Measurements from ENCODE around the gene USP16. TPM values are rescaled to one million over a fixed set of nuclear protein-coding genes. Genes with fewer than 3 reads are reported as not detected.

USP16 gene
- total RNA-seq, 2 donors from 2014 or later = 38.4 to 46.6 TPM

DNA sequence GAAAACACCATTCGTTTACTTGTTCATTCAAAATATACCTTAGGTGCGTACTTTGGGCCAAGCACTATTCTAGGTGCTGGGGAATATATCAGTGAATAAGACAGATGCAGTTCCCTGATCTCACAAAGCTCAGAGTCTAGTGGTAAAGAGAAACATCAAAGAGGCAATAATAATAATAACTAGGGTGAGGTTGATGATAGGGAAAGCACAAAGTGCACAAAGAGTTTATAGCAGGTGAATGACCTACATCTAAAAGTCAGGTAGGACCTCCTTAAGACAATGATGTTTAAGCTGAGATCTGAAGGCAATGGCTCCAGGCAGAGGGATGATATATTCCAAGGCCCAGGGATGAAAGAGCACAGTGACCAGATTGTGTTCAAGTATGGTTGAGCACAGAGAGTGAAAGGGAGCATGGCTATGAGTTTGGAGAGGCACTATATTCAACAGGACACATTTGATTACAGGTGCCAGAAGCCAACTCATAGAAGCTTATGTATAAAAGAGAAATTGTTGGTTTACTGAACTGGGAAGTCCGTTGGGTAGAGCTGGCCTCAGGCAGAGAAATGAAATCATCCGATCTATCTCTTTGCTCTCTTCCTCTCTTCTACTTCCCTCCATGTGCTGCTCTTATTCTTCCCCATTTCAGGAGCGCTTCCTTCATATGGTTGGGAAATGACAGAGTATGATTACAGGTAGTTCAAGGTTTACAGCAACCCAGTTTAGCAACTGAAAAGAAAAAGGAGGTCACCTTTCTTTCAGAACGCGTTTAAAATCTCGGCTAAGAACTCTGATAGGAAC is 71.9 kb downstream of the USP16 start:
- no peaks in the 10 kb centered on the region for H3K36me3 Mint-ChIP-seq
- H3K27ac Mint-ChIP-seq = no peak overlapping the region
- H3K9me3 Mint-ChIP-seq = no peaks in the 10 kb centered on the region
- DNase-seq (ENCODE audit: low spot score in 2 of 2) (no peak), ATAC-seq (no peak)

- ATAC-seq (no peak), DNase-seq (ENCODE audit: low spot score in 2 of 2) (no peak)
- no peaks in the 10 kb centered on the region for H3K36me3 Mint-ChIP-seq
- no peak overlapping the region for H3K27ac Mint-ChIP-seq
- H3K9me3 Mint-ChIP-seq = no peaks in the 10 kb centered on the region
Measured at GRCh38 chr21:29098156-29098555, 73.7 kb downstream of the USP16 start.

GRCh38 chr21:29102791-29103257 is 78.4 kb downstream of the USP16 start:
- ATAC-seq (no peak), DNase-seq (ENCODE audit: low spot score in 2 of 2) (no peak)
- H3K36me3 Mint-ChIP-seq = peaks cover 0 to 4% of the 10 kb centered on the region in 2 donors
- H3K9me3 Mint-ChIP-seq = no peaks in the 10 kb centered on the region
- no peak overlapping the region for H3K27ac Mint-ChIP-seq

Other genes starting within 250 kb of the USP16 start
- gene LTN1, start 31.8 kb upstream of the USP16 start, total RNA-seq = 10 to 100 TPM; 35.9 to 42.1 TPM
- gene RWDD2B, start 5.3 kb upstream of the USP16 start, total RNA-seq = 10 to 100 TPM in 1 of 2 donors, 1 to 10 TPM in 1; 4.6 to 13.9 TPM
- gene CCT8, start 49.0 kb downstream of the USP16 start, total RNA-seq = 100 to 1,000 TPM; 408 to 420 TPM
- gene MAP3K7CL, start 106.0 kb downstream of the USP16 start, total RNA-seq = 1 to 10 TPM; 5.4 to 8.6 TPM